Ammon's horn (tissue), 1 donor: ENCODE results near the gene ANK3.

Experiments
- DNase-seq: peaks from one replicate; pipeline ENCODE4 v3.0.0-alpha.2; 2016; ENCODE audit warnings: low spot score

The ANK3 gene

GRCh38 chr10:59976909-59977308 lies 412.8 kb downstream of the ANK3 start:
- DNase-seq, result no peak
